AG08396 (cell line): Measurements from ENCODE around the gene UPK2.
"Not testable (repeated sequence)": the region's sequence is repeated elsewhere in the genome, so short reads cannot be mapped to it uniquely, and the experiment has no call there.

ENCODE experiments used
- DNase-seq: peaks from one replicate; pipeline ENCODE4 v3.0.0; 2012; ENCODE audit warnings: low spot score, mixed read lengths

UPK2 gene

GRCh38 chr11:118938491-118939403 lies 17.4 kb upstream of the UPK2 start:
- DNase-seq = no peak

- DNase-seq = no peak
Measured at GRCh38 chr11:118939404-118939915, 16.6 kb upstream of the UPK2 start.

- DNase-seq = no peak
Measured at GRCh38 chr11:118939953-118940598, 16.0 kb upstream of the UPK2 start.

- DNase-seq = no peak
Measured at GRCh38 chr11:118947091-118947490, 9.0 kb upstream of the UPK2 start.

- DNase-seq = no peak
Measured at GRCh38 chr11:118948000-118948399, 8.1 kb upstream of the UPK2 start.

GRCh38 chr11:118953265-118953664 lies 2.8 kb upstream of the UPK2 start:
- DNase-seq = no peak

GRCh38 chr11:118953976-118954375 lies 2.1 kb upstream of the UPK2 start:
- not testable (repeated sequence) for DNase-seq

GRCh38 chr11:118956847-118957469 lies 860 bp downstream of the UPK2 start:
- no peak for DNase-seq

- DNase-seq = no peak
Measured at GRCh38 chr11:118957549-118957948, 1.5 kb downstream of the UPK2 start.

GRCh38 chr11:118957968-118958367 lies 1.9 kb downstream of the UPK2 start:
- DNase-seq = no peak

- no peak for DNase-seq
Measured at GRCh38 chr11:118958577-118958976, 2.5 kb downstream of the UPK2 start.

GRCh38 chr11:118961189-118961588 lies 5.1 kb downstream of the UPK2 start:
- DNase-seq = no peak

- no peak for DNase-seq
Measured at GRCh38 chr11:118961591-118961990, 5.5 kb downstream of the UPK2 start.

GRCh38 chr11:118969508-118969907 lies 13.4 kb downstream of the UPK2 start:
- not testable (repeated sequence) for DNase-seq

GRCh38 chr11:118971646-118972045 lies 15.5 kb downstream of the UPK2 start, which contains the start of gene FOXR1:
Gene FOXR1 (plus strand): TSS chr11:118971761. CDS start chr11:118971932, 171 bp downstream.
- no peak for DNase-seq

- no peak for DNase-seq
Measured at GRCh38 chr11:118973985-118974384, 17.9 kb downstream of the UPK2 start.

GRCh38 chr11:118975771-118976709 lies 19.9 kb downstream of the UPK2 start:
- no peak for DNase-seq

- no peak for DNase-seq
Measured at GRCh38 chr11:118979434-118979833, 23.3 kb downstream of the UPK2 start.

GRCh38 chr11:118980191-118980881 lies 24.2 kb downstream of the UPK2 start:
- no peak for DNase-seq

GRCh38 chr11:118984337-118984736 lies 28.2 kb downstream of the UPK2 start:
- DNase-seq = not testable (repeated sequence)

GRCh38 chr11:118984825-118985224 lies 28.7 kb downstream of the UPK2 start:
- DNase-seq = no peak
